Measurements from ENCODE around the gene GTPBP2. TPM values are rescaled to one million over a fixed set of nuclear protein-coding genes. Genes with fewer than 3 reads are reported as not detected.

Gene GTPBP2
- total and polyA plus RNA-seq, 2 of the 13 experiments (the other 11 are each of a cell fraction or from before 2014, with no cell fraction given), result 26.9 to 88.2 TPM

- TF ChIP-seq USF2 (IDR thresholded peaks at IDR 0.05; ENCODE audit: low read depth, low read length) (no peak), USF2 (CRISPR knock-in tag; IDR thresholded peaks at IDR 0.05; ENCODE audit: borderline replicate concordance) (peak; percentile 51; the same call in 1 of the 2 replicates), ZNF775 (CRISPR knock-in tag; IDR thresholded peaks at IDR 0.05; ENCODE audit: borderline replicate concordance) (no peak), FUBP1 (CRISPR knock-in tag; IDR thresholded peaks at IDR 0.05; ENCODE audit: borderline replicate concordance) (no peak), KLF13 (CRISPR knock-in tag; IDR thresholded peaks at IDR 0.05) (no peak), NR2F2 (IDR thresholded peaks at IDR 0.05; ENCODE audit: borderline replicate concordance, low read depth) (no peak), THAP11 (CRISPR knock-in tag; IDR thresholded peaks at IDR 0.05) (peak; percentile 96), ZNF687 (CRISPR knock-in tag; IDR thresholded peaks at IDR 0.05) (no peak), PBX2 (CRISPR knock-in tag; IDR thresholded peaks at IDR 0.05) (no peak), ISX (CRISPR knock-in tag; conservative IDR thresholded peaks at IDR 0.05) (no peak), ZNF546 (CRISPR knock-in tag; conservative IDR thresholded peaks at IDR 0.05) (no peak), ZFP36L2 (CRISPR knock-in tag; IDR thresholded peaks at IDR 0.05) (no peak), ZNF235 (CRISPR knock-in tag; IDR thresholded peaks at IDR 0.05; ENCODE audit: borderline replicate concordance) (no peak), ZBED4 (CRISPR knock-in tag; IDR thresholded peaks at IDR 0.05; ENCODE audit: borderline replicate concordance) (0 out of 2 replicates have a peak, but pooled peaks have one; percentile 47), ATF5 (CRISPR knock-in tag; IDR thresholded peaks at IDR 0.05; ENCODE audit: low read depth) (no peak), IKZF1 (IDR thresholded peaks at IDR 0.05) (no peak)
These were observed at the start of gene GTPBP2 (continued) for GRCh38 chr6:43629104-43629504.
